A549 (cell line): ENCODE measurements around the gene LIMCH1. TPM values are rescaled to one million over a fixed set of nuclear protein-coding genes. Genes with fewer than 3 reads are reported as not detected.

ENCODE experiments used
- ATAC-seq, 2 experiments: fragments of 200-7000 bp in 1 of 2; fragments of >200 bp in 1 of 2; cut with Nextera tagmentation in 1 of 2; cut with Tn5 transposase in 1 of 2; 3 replicates each; pipeline versions ENCODE4 v1.8.0 to v1.9.1; 2018 to 2020; ENCODE audit warnings: mild to moderate bottlenecking in 1 of 2, moderate library complexity in 1 of 2
- CTCF ChIA-PET: fragments of 300-600 bp; sonication (Branson Sonifier 250); formaldehyde crosslinking; extraction: SDS; loops from one replicate; lab custom pipeline; 2021; ENCODE audit warnings: antibody characterized with exemption, inconsistent platforms; lab: Yijun Ruan, JAX
- POLR2A ChIA-PET: fragments of 350-600 bp; formaldehyde crosslinking; extraction: SDS; loops from one replicate; lab custom pipeline; 2021; ENCODE audit warnings: antibody characterized with exemption, inconsistent platforms; lab: Yijun Ruan, JAX
- DNase-seq, 2 experiments: peaks; one replicate each; pipeline versions ENCODE4 v3.0.0 to v3.0.0-alpha.2; 2011 to 2016; ENCODE audit warnings: low read depth in 1 of 2, low spot score in 1 of 2
- FAIRE-seq: peaks from 2 replicates; lab custom pipeline; 2011; peaks lifted over from hg19 to GRCh38; lab: Jason Lieb, UNC
- H3K27ac ChIP-seq, 2 experiments: fragments of >200 bp; sonication (Bioruptor Twin); formaldehyde crosslinking; 3 replicates each; pipeline ENCODE4 v1.5.1; 2016 to 2017
- H3K4me1 ChIP-seq: fragments of >200 bp; sonication (Bioruptor Twin); formaldehyde crosslinking; 3 replicates; pipeline ENCODE4 v1.6.1; 2016
- H3K4me2 ChIP-seq: fragments of >200 bp; sonication (Bioruptor Twin); formaldehyde crosslinking; 3 replicates; pipeline ENCODE4 v1.6.1; 2016
- H3K4me3 ChIP-seq: fragments of >200 bp; sonication (Bioruptor Twin); formaldehyde crosslinking; 3 replicates; pipeline ENCODE4 v1.5.1; 2016
- H3K9me3 ChIP-seq: fragments of >200 bp; sonication (Bioruptor Twin); formaldehyde crosslinking; 3 replicates; pipeline ENCODE4 v1.6.1; 2016
- BHLHE40 ChIP-seq: IDR thresholded peaks from 2 replicates; pipeline ENCODE4 v1.6.1; 2012; ENCODE audit warnings: low read depth, low read length, inconsistent platforms
- CBX8 ChIP-seq: fragments of 200-600 bp; sonication (generic); IDR thresholded peaks from 2 replicates; pipeline ENCODE4 v1.6.1; 2016
- EHF ChIP-seq: fragments of 250-450 bp; sonication (Bioruptor Pico); IDR thresholded peaks from 2 replicates; pipeline ENCODE4 v1.5.0; 2020; ENCODE audit warnings: mild to moderate bottlenecking
- EP300 ChIP-seq, 2 experiments: fragments of >200 bp; sonication (Bioruptor Twin); formaldehyde crosslinking; IDR thresholded peaks; 2 replicates in 1 of 2; 3 replicates in 1 of 2; pipeline ENCODE4 v1.6.1; 2016 to 2017
- FOXS1 ChIP-seq: fragments of 250-450 bp; sonication (Bioruptor Pico); IDR thresholded peaks from 2 replicates; pipeline ENCODE4 v1.5.0; 2020; ENCODE audit warnings: mild to moderate bottlenecking, moderate library complexity
- GATA3 ChIP-seq: IDR thresholded peaks from 2 replicates; pipeline ENCODE4 v1.6.1; 2012; ENCODE audit warnings: borderline replicate concordance
- HDAC2 ChIP-seq: fragments of 200-600 bp; sonication (generic); IDR thresholded peaks from 2 replicates; pipeline ENCODE4 v1.6.1; 2016
- HOXB5 ChIP-seq: fragments of 250-450 bp; sonication (Bioruptor Pico); IDR thresholded peaks from 2 replicates; pipeline ENCODE4 v1.5.0; 2020; ENCODE audit warnings: mild to moderate bottlenecking, moderate library complexity
- KDM5A ChIP-seq: fragments of 200-600 bp; sonication (generic); IDR thresholded peaks from 2 replicates; pipeline ENCODE4 v1.6.1; 2016; ENCODE audit warnings: antibody characterized with exemption, mild to moderate bottlenecking
- MAZ ChIP-seq: fragments of 150-350 bp; IDR thresholded peaks from 2 replicates; pipeline ENCODE4 v1.6.1; 2014; ENCODE audit warnings: antibody characterized with exemption, low read depth, low read length, borderline replicate concordance
- MYC ChIP-seq: IDR thresholded peaks from 2 replicates; pipeline ENCODE4 v1.6.1; 2012; ENCODE audit warnings: mild to moderate bottlenecking, inconsistent platforms, low read length, improper control_type of control experiment, borderline replicate concordance
- NFE2L2 ChIP-seq: fragments of 150-350 bp; conservative IDR thresholded peaks from 2 replicates; pipeline ENCODE4 v1.6.1; 2014; ENCODE audit warnings: low read length
- NPAS2 ChIP-seq: fragments of 250-450 bp; sonication (Bioruptor Pico); IDR thresholded peaks from 2 replicates; pipeline ENCODE4 v1.8.0; 2022; ENCODE audit warnings: mild to moderate bottlenecking, moderate library complexity, borderline replicate concordance
- PHF8 ChIP-seq: fragments of 200-600 bp; sonication (generic); IDR thresholded peaks from 2 replicates; pipeline ENCODE4 v1.6.1; 2016; ENCODE audit warnings: low read depth, mild to moderate bottlenecking, antibody characterized with exemption, moderate library complexity, borderline replicate concordance
- POLR2AphosphoS2 ChIP-seq: conservative IDR thresholded peaks from 2 replicates; pipeline ENCODE4 v1.6.1; 2012; ENCODE audit warnings: low read length, improper control_type of control experiment, inconsistent platforms
- RFX5 ChIP-seq: fragments of 450-650 bp; IDR thresholded peaks from 2 replicates; pipeline ENCODE4 v1.7.1; 2014; ENCODE audit warnings: antibody characterized with exemption, mild to moderate bottlenecking, moderate library complexity
- RNF2 ChIP-seq: fragments of 200-600 bp; sonication (generic); IDR thresholded peaks from 2 replicates; pipeline ENCODE4 v1.6.1; 2016; ENCODE audit warnings: low read depth, mild to moderate bottlenecking, antibody characterized with exemption, moderate library complexity, borderline replicate concordance
- SREBF2 ChIP-seq: fragments of 450-650 bp; IDR thresholded peaks from 2 replicates; pipeline ENCODE4 v1.6.1; 2014; ENCODE audit warnings: mild to moderate bottlenecking, moderate library complexity
- ZC3H11A ChIP-seq: fragments of 450-650 bp; IDR thresholded peaks from 2 replicates; pipeline ENCODE4 v1.6.1; 2014; ENCODE audit warnings: antibody characterized with exemption, mild to moderate bottlenecking
- ZNF302 ChIP-seq: fragments of 250-450 bp; sonication (Bioruptor Pico); IDR thresholded peaks from 2 replicates; pipeline ENCODE4 v1.9.0; 2021; ENCODE audit warnings: inconsistent platforms, mild to moderate bottlenecking, moderate library complexity
- WGBS: methylation state at CpG from one replicate; pipeline ENCODE4 v1.1.6; 2017; ENCODE audit errors: missing lambda C conversion rate; 5-methylcytosine and 5-hydroxymethylcytosine counted together
- polyA plus RNA-seq, 4 experiments: library from polyadenylated mRNA; depleted of rRNA in 3 of 4; stranded (reverse); fragments of >200 nt; fragmentation: RNase III in 1 of 4; extraction: RNeasy Plus Mini Kit Qiagen cat#74134 plus additional on column Dnase treatment in 1 of 4; gene quantifications; 2 replicates in 3 of 4; 3 replicates in 1 of 4; pipeline ENCODE4 v1.2.3, GENCODE V29; 2011 to 2017
- TF ChIP-seq, protein P1 (sequence below): fragments of 200-600 bp; sonication (generic); IDR thresholded peaks from 2 replicates; pipeline ENCODE4 v1.6.1; 2016; ENCODE audit warnings: antibody characterized with exemption, mild to moderate bottlenecking, moderate library complexity
- TF ChIP-seq, protein P2 (sequence below): IDR thresholded peaks from 2 replicates; pipeline ENCODE4 v1.6.1; 2012
- TF ChIP-seq, protein P3 (sequence below): fragments of 150-350 bp; IDR thresholded peaks from 2 replicates; pipeline ENCODE4 v1.6.1; 2014; ENCODE audit warnings: low read depth, mild to moderate bottlenecking, low read length
- TF ChIP-seq, protein P4 (sequence below): fragments of 250-450 bp; sonication (Bioruptor Pico); IDR thresholded peaks from 2 replicates; pipeline ENCODE4 v1.5.0; 2020; ENCODE audit warnings: low read depth, mild to moderate bottlenecking, moderate library complexity
- TF ChIP-seq, protein P5 (sequence below): fragments of >200 bp; sonication (Bioruptor Twin); formaldehyde crosslinking; IDR thresholded peaks from 2 replicates; pipeline ENCODE4 v1.6.1; 2016
- TF ChIP-seq, protein P6 (sequence below): IDR thresholded peaks from 2 replicates; pipeline ENCODE4 v1.6.1; 2012
- TF ChIP-seq, protein P7 (sequence below): fragments of >200 bp; sonication (Bioruptor Twin); formaldehyde crosslinking; IDR thresholded peaks from 3 replicates; pipeline ENCODE4 v1.5.1; 2016
- TF ChIP-seq, protein P8 (sequence below): IDR thresholded peaks from 2 replicates; pipeline ENCODE4 v1.6.1; 2012; ENCODE audit warnings: low read depth, borderline replicate concordance

Gene LIMCH1
- polyA plus RNA-seq, 2 of the 4 experiments (the other 2 are of a cell fraction): 52.9 to 88.9 TPM

DNA sequence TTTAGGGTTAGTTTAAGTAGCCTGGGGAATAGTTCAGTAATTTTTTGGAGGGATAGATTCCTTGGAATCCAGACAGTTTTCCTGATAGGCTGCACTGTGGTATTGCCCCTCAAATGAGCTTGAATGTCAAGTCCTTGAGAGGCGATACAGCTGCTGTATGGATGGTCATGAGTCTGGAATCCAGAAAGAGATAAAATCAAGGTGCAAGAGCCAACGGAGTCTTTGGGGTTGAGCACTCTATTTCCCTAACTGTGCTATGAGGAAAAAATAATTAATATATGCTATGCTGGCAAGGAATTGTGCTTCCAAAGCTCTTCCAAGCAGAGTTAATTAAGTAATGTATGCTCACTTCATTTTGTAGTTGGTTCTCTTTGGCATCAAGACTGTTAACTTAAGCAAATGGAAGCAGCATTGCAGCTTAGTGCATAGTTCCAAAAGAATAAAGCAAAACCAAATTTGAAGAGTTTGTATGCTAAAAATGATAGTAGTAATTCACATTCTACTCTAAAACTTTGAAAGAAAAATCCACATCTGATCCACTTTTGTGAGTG is 48.8 kb downstream of the LIMCH1 start:
- Histone ChIP-seq H3K9me3 (peaks cover 12% of the 10 kb centered on the region), H3K4me3 (no peak overlapping the region), H3K27ac (no peak overlapping the region), H3K4me2 (no peak overlapping the region), H3K4me1 (peaks cover 12% of the 10 kb centered on the region; the same call in 2 of the 3 replicates)
- POLR2A ChIA-PET: no interaction called here
- 73% methylated on average over 2 of the region's 2 CpGs for WGBS
- DNase-seq: no peak
- no peak for FAIRE-seq
- no peak for ATAC-seq
- CTCF ChIA-PET: interaction anchor here (1.0 kb wide), 1 partner anchor 19 kb away, joined by 3 read pairs; no protein-coding TSS in a partner anchor
- TF ChIP-seq POLR2AphosphoS2 (no peak), GATA3 (no peak), HDAC2 (no peak), ZNF302 (CRISPR knock-in tag) (no peak), CBX8 (no peak), BHLHE40 (no peak), RNF2 (no peak), HOXB5 (CRISPR knock-in tag) (no peak), RFX5 (no peak), NPAS2 (CRISPR knock-in tag) (no peak), SREBF2 (no peak), MYC (no peak), FOXS1 (CRISPR knock-in tag) (no peak)
- TF ChIP-seq, protein P1, sequence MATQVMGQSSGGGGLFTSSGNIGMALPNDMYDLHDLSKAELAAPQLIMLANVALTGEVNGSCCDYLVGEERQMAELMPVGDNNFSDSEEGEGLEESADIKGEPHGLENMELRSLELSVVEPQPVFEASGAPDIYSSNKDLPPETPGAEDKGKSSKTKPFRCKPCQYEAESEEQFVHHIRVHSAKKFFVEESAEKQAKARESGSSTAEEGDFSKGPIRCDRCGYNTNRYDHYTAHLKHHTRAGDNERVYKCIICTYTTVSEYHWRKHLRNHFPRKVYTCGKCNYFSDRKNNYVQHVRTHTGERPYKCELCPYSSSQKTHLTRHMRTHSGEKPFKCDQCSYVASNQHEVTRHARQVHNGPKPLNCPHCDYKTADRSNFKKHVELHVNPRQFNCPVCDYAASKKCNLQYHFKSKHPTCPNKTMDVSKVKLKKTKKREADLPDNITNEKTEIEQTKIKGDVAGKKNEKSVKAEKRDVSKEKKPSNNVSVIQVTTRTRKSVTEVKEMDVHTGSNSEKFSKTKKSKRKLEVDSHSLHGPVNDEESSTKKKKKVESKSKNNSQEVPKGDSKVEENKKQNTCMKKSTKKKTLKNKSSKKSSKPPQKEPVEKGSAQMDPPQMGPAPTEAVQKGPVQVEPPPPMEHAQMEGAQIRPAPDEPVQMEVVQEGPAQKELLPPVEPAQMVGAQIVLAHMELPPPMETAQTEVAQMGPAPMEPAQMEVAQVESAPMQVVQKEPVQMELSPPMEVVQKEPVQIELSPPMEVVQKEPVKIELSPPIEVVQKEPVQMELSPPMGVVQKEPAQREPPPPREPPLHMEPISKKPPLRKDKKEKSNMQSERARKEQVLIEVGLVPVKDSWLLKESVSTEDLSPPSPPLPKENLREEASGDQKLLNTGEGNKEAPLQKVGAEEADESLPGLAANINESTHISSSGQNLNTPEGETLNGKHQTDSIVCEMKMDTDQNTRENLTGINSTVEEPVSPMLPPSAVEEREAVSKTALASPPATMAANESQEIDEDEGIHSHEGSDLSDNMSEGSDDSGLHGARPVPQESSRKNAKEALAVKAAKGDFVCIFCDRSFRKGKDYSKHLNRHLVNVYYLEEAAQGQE: no peak
- TF ChIP-seq, protein P2, sequence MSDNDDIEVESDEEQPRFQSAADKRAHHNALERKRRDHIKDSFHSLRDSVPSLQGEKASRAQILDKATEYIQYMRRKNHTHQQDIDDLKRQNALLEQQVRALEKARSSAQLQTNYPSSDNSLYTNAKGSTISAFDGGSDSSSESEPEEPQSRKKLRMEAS: no peak
- TF ChIP-seq, protein P3, sequence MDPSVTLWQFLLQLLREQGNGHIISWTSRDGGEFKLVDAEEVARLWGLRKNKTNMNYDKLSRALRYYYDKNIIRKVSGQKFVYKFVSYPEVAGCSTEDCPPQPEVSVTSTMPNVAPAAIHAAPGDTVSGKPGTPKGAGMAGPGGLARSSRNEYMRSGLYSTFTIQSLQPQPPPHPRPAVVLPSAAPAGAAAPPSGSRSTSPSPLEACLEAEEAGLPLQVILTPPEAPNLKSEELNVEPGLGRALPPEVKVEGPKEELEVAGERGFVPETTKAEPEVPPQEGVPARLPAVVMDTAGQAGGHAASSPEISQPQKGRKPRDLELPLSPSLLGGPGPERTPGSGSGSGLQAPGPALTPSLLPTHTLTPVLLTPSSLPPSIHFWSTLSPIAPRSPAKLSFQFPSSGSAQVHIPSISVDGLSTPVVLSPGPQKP: no peak

DNA sequence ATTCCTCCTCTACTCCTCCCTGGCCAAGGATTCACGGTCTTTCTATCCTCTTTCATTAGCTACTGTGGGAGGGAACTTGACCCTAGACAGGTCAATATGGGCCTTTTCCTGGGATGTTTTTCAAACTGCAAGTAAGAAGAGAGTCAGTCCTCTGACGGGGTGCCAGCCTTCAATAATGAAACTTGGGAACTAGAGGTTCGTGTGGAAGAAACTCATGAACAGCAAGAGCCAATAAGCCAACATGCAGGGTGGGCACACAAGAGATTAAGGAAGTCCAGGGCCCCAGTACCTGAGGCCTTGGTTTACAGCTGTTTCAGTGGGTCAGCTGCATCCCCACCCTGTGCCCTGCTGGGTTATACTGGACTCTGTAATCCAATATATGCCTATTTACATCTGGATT is 49.3 kb downstream of the LIMCH1 start:
- FAIRE-seq (no peak), ATAC-seq (no peak), DNase-seq (no peak)
- Histone ChIP-seq H3K27ac (no peak overlapping the region), H3K4me3 (no peak overlapping the region), H3K4me1 (peaks cover 15% of the 10 kb centered on the region; the same call in 2 of the 3 replicates), H3K4me2 (no peak overlapping the region), H3K9me3 (peaks cover 12% of the 10 kb centered on the region)
- WGBS: 78% methylated on average over 3 of the region's 3 CpGs
- ChIA-PET CTCF (interaction anchor here (1.0 kb wide), 1 partner anchor 18 kb away, joined by 3 read pairs; no protein-coding TSS in a partner anchor), POLR2A (interaction anchor here (0.6 kb wide), 1 partner anchor 26 kb away, joined by 5 read pairs; no protein-coding TSS in a partner anchor)
- TF ChIP-seq MAZ: no peak
- TF ChIP-seq ZC3H11A: no peak
- no peak for TF ChIP-seq PHF8
- TF ChIP-seq, protein P4, sequence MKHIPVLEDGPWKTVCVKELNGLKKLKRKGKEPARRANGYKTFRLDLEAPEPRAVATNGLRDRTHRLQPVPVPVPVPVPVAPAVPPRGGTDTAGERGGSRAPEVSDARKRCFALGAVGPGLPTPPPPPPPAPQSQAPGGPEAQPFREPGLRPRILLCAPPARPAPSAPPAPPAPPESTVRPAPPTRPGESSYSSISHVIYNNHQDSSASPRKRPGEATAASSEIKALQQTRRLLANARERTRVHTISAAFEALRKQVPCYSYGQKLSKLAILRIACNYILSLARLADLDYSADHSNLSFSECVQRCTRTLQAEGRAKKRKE (CRISPR knock-in tag): no peak
- TF ChIP-seq EHF (CRISPR knock-in tag): no peak
- TF ChIP-seq GATA3: no peak
- no peak for TF ChIP-seq HDAC2
- TF ChIP-seq, protein P5, sequence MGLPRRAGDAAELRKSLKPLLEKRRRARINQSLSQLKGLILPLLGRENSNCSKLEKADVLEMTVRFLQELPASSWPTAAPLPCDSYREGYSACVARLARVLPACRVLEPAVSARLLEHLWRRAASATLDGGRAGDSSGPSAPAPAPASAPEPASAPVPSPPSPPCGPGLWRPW: no peak
- TF ChIP-seq, protein P6, sequence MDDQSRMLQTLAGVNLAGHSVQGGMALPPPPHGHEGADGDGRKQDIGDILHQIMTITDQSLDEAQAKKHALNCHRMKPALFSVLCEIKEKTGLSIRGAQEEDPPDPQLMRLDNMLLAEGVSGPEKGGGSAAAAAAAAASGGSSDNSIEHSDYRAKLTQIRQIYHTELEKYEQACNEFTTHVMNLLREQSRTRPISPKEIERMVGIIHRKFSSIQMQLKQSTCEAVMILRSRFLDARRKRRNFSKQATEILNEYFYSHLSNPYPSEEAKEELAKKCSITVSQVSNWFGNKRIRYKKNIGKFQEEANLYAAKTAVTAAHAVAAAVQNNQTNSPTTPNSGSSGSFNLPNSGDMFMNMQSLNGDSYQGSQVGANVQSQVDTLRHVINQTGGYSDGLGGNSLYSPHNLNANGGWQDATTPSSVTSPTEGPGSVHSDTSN: no peak
- no peak for TF ChIP-seq KDM5A
- TF ChIP-seq NFE2L2: no peak
- no peak for TF ChIP-seq BHLHE40
- no peak for TF ChIP-seq EP300 (IDR thresholded peaks at IDR 0.05)
- TF ChIP-seq, protein P7, sequence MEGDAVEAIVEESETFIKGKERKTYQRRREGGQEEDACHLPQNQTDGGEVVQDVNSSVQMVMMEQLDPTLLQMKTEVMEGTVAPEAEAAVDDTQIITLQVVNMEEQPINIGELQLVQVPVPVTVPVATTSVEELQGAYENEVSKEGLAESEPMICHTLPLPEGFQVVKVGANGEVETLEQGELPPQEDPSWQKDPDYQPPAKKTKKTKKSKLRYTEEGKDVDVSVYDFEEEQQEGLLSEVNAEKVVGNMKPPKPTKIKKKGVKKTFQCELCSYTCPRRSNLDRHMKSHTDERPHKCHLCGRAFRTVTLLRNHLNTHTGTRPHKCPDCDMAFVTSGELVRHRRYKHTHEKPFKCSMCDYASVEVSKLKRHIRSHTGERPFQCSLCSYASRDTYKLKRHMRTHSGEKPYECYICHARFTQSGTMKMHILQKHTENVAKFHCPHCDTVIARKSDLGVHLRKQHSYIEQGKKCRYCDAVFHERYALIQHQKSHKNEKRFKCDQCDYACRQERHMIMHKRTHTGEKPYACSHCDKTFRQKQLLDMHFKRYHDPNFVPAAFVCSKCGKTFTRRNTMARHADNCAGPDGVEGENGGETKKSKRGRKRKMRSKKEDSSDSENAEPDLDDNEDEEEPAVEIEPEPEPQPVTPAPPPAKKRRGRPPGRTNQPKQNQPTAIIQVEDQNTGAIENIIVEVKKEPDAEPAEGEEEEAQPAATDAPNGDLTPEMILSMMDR: no peak
- TF ChIP-seq, protein P8, sequence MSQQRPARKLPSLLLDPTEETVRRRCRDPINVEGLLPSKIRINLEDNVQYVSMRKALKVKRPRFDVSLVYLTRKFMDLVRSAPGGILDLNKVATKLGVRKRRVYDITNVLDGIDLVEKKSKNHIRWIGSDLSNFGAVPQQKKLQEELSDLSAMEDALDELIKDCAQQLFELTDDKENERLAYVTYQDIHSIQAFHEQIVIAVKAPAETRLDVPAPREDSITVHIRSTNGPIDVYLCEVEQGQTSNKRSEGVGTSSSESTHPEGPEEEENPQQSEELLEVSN: no peak
